HG03097 (cell line): ENCODE results near the gene HNRNPK.
A peak's percentile ranks its signal among the peaks of the same experiment; 100 is the strongest.
"Not testable (repeated sequence)": the region's sequence is repeated elsewhere in the genome, so short reads cannot be mapped to it uniquely, and the experiment has no call there.

Source experiments
- ATAC-seq: cut with Tn5 transposase; IDR thresholded peaks from one replicate; pipeline ENCODE4 v1.9.1; 2021; ENCODE audit not compliant: unreplicated experiment, low FRiP score

Gene HNRNPK

GRCh38 chr9:83978992-83979811 is 813 bp downstream of the HNRNPK start:
- peak; percentile 23 for ATAC-seq

- no peak for ATAC-seq
Measured at GRCh38 chr9:83977196-83977595, 2.8 kb downstream of the HNRNPK start.

GRCh38 chr9:83976372-83976771 is 3.6 kb downstream of the HNRNPK start:
- no peak for ATAC-seq

- no peak for ATAC-seq
Measured at GRCh38 chr9:83975300-83975699, 4.7 kb downstream of the HNRNPK start.

DNA sequence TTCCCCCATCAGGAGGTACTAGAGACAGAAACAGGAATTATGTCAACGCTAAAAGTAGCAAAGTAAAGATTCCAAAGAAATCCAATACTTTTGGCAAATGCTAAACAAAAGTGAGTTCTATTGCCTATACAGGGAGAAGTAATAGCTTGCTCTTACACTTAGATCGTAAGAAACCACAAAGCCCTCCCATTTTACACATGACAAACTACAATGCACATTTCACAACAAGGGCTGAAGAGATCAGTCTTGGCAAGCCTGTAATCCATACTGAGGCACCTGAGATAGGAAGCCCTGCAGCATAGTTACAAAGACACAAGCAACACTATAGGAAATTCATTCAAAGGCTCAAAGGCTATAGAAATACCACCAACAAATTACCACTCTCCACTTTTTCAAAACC is 7.7 kb downstream of the HNRNPK start:
- ATAC-seq = no peak

DNA sequence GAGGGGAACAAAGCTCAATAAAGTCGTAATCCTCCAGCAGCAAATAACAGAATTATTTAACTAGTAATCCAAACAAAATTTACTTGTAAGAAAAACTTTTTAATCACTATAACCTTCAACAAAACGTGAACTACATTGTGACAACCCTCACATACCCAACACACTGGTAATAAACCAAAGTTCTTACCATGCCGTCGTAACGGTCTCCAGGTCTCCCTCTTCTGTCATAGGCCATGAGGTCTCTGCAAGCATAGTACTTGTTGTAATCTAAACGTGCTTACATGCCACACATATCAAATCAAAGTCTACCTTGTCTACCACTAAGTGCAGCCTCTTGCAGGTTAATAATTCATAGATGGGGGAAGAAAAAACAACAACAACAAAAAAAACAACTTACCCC is 8.5 kb downstream of the HNRNPK start:
- no peak for ATAC-seq

GRCh38 chr9:83969602-83970001 is 10.4 kb downstream of the HNRNPK start:
- ATAC-seq = no peak

GRCh38 chr9:83967073-83967472 is 12.9 kb downstream of the HNRNPK start:
- ATAC-seq = no peak

GRCh38 chr9:83966209-83966582 is 13.8 kb downstream of the HNRNPK start:
- no peak for ATAC-seq

DNA sequence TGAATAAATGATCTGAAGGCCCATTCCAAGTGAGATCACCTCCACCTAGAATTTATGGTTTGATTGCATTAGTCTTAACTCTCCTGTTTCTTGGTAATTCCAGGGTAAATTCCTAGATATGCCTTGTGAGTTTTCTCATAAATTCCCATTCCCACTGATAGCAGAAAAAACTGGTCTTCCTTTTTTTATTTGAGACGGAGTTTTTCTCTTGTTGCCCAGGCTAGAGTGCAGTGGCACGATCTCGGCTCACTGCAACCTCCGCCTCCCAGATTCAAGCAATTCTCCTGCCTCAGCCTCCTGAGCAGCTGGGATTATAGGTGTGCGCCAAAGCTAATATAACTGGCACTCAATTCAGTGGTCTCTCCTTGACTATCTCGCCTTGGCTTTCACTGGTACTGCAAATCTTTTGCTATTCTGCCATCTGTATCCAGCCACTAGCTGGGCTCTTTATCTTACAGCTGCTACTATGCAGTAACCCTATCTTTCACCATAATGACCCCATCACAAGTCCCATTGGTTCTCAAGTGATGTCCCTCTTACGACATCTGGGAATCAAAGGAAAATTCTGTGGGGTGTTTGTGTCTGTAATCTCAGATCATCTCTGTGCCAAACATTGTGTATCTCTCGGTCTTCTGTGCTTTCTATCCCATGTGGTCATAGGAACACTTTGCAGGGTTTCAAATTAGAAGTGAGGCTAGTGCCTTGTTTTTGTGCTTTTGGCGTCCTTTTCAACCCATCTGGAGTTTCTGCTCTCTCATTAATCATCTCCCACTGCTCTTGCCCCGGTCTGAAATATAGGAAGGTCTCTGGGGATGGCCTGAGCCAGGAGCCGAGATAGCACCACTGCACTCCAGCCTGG is 14.4 kb downstream of the HNRNPK start:
- ATAC-seq = no peak

- ATAC-seq = no peak
Measured at GRCh38 chr9:83964973-83965349, 15.1 kb downstream of the HNRNPK start.

DNA sequence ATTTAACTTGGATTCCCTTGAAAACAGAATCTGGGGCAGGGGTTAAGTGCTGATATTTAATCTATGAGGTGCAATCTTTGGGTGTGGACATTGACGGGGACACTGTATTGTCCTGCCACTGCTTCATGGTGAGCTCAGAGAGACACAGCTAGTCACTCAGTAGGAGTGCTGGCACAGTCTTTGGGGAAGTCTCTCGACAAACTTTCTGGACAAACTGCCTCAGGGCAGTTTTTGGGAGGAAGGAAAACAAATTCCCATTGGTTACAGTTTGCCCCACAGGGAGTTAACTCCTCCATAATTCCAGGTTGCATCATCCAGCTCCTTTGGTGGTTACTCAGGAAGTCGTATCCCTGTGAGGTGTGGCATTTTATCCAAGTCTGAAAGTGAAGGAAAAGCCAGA is 17.9 kb downstream of the HNRNPK start:
- ATAC-seq = no peak

DNA sequence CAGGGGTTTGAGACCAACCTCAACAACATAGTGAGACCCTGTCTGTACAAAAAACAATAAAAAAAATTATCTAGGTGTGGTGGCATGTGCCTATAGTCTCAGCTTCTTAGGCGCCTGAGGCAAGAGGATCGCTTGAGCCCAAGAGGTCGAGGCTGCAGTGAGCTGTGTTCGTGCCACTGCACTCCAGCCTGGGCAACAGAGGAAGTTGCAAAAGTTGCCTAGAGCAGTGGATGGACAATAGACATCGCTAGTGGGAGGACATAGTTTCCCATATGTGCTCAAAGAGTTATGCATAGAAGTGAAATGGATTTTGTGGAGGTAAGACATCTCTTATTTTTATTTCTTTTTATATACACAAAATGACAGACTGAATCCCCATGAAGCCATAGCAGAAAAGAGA is 19.0 kb downstream of the HNRNPK start:
- ATAC-seq = no peak

DNA sequence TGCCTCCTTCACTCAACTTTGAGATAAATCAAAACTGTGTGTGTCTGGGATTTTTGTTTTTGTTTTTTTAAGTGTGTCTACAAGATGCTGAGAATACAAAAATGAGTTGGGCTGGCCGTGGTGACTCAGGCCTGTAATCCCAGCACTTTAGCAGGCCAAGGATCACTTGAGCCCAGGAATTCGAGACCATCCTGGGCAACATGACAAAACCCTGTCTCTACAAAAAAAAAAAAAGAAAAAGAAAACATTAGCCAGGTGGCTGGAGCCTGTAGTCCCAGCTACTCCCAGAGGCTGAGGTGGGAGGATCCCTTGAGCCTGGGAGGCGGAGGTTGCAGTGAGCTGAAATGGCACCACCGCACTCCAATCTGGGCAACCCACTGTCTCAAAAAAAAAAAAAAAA is 21.0 kb downstream of the HNRNPK start:
- no peak for ATAC-seq

DNA sequence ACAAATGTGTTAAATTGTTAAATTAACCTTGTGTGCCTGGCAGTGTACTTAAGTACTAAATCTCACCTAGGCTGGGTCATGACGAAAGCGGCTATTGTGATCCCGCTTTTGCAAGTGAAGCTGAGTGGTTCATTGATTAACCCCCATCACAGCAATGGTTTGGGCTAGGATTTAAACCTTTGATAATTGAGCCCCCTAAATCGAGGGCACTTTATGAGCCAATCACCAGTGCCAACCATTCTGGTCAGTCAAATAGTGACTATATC is 22.8 kb downstream of the HNRNPK start:
- ATAC-seq = no peak

DNA sequence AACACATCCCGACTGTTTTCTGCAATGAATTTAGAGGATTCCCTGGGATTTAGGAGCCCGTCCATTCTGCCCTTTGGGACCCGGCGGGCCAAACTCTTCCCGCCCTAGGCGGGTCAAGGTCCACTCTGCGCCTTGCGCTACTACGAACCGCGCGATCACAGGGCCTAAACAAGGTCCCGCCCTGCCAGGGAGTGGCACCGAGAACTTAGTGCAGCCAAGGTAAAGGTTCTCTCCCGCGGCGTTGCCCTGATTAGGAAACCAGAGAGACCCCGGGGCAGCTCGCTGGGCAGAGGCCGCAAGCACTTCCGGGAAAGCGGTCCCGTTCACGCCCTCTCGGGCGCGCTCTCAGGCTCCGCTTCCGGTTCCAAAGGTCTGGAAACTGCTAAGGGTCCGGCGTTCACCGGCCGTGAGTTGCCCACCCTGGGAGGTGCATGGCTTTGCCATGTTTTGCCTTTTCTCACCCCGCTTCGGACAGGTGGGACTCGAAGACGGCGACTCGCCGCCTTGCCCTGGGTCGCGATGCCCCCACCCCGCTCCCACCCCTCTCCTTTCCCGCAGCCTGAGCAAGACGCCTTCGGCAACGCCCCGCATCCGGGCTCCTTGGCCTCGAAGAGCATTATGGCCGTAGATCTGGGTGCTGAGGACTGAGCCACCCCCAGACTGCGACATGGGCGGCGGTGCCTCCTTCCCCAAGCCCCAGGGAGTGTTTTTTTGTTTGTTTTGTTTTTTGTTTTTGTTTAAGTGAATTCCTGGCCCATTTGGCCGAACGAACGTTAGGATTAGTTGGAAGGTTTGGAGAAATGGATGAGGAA is 23.4 kb downstream of the HNRNPK start:
- peak; percentile 79 for ATAC-seq

- peak; percentile 43 for ATAC-seq
Measured at GRCh38 chr9:83956086-83956435, 24.0 kb downstream of the HNRNPK start.

- ATAC-seq = not testable (repeated sequence)
Measured at GRCh38 chr9:83948096-83948495, 31.9 kb downstream of the HNRNPK start.

- ATAC-seq = no peak
Measured at GRCh38 chr9:83940590-83941303, 39.3 kb downstream of the HNRNPK start.

DNA sequence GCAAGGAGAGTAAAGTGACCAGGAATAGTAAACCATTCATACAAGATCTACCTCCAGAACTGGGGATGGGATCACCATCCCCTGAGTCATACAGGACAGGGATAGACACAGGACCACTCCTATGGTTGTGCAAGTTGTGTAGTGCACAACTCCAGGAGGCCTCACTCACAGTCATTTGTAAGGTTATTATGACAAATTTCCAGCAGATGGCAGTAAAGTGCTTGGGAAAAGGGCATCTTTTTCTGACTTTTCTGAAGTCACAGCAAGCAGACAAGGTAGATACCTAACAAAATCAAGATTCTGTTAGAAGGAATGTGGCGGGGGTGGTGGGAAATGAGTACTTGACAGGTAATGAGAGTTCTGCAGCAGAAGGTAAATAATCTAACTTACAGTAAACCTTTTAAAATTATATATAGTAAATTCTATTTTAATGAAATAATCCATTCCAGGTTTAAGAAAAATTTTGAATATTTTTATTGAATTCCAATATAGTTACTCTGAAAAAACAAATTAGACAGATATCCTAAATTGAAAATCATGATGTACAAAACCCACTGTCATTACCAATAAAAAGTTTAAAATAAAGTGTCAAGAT is 42.1 kb downstream of the HNRNPK start:
- ATAC-seq = no peak
